NCI-H146 treated with DMSO at 0.1 percent for 48 hours (cell line): ENCODE results near the gene ZNF132.
"Not testable (repeated sequence)": the region's sequence is repeated elsewhere in the genome, so short reads cannot be mapped to it uniquely, and the experiment has no call there.

Experiments
- DNase-seq: peaks from one replicate; lab custom pipeline; 2025; ENCODE audit not compliant: unreplicated experiment; lab: John Stamatoyannopoulos, UW

The ZNF132 gene

GRCh38 chr19:58468216-58468839, 28.4 kb upstream of the ZNF132 start:
- DNase-seq = peak; percentile 83

- DNase-seq = peak; percentile 96
Measured at GRCh38 chr19:58466760-58467589, 27.0 kb upstream of the ZNF132 start, which contains the start of gene ZNF324. ZNF324 (plus strand) TSS chr19:58467080; CDS start chr19:58469186, 2,106 bp downstream.

- DNase-seq = no peak
Measured at GRCh38 chr19:58466089-58466759, 26.3 kb upstream of the ZNF132 start.

- no peak for DNase-seq
Measured at GRCh38 chr19:58460039-58460438, 20.1 kb upstream of the ZNF132 start.

GRCh38 chr19:58456111-58456510, 16.2 kb upstream of the ZNF132 start:
- DNase-seq = no peak

- DNase-seq = no peak
Measured at GRCh38 chr19:58455306-58455705, 15.4 kb upstream of the ZNF132 start.

- DNase-seq = no peak
Measured at GRCh38 chr19:58453743-58454142, 13.8 kb upstream of the ZNF132 start.

GRCh38 chr19:58451358-58452101, 11.6 kb upstream of the ZNF132 start, which contains the start of gene ZNF324B:
ZNF324B (plus strand) TSS chr19:58451622; CDS start chr19:58453702, 2,080 bp downstream.
- DNase-seq = peak; percentile 98

GRCh38 chr19:58450856-58451357, 11.0 kb upstream of the ZNF132 start:
- DNase-seq = peak; percentile 82

- DNase-seq = not testable (repeated sequence)
Measured at GRCh38 chr19:58449980-58450379, 10.0 kb upstream of the ZNF132 start.

GRCh38 chr19:58448860-58449259, 8.9 kb upstream of the ZNF132 start:
- not testable (repeated sequence) for DNase-seq

- DNase-seq = not testable (repeated sequence)
Measured at GRCh38 chr19:58442986-58443385, 3.0 kb upstream of the ZNF132 start.

- DNase-seq = no peak
Measured at GRCh38 chr19:58440556-58440955, 603 bp upstream of the ZNF132 start.

GRCh38 chr19:58434217-58434616, 5.7 kb downstream of the ZNF132 start:
- DNase-seq = no peak

- DNase-seq = no peak
Measured at GRCh38 chr19:58429745-58430144, 10.2 kb downstream of the ZNF132 start.

- no peak for DNase-seq
Measured at GRCh38 chr19:58428617-58429016, 11.3 kb downstream of the ZNF132 start.

- no peak for DNase-seq
Measured at GRCh38 chr19:58417071-58417470, 22.9 kb downstream of the ZNF132 start.

- no peak for DNase-seq
Measured at GRCh38 chr19:58416604-58417003, 23.3 kb downstream of the ZNF132 start.

GRCh38 chr19:58409010-58409790, 30.8 kb downstream of the ZNF132 start:
- peak; percentile 13 for DNase-seq
